Fibroblast of lung (primary cell): ENCODE results near the gene PRR16. TPM values are rescaled to one million over a fixed set of nuclear protein-coding genes. Genes with fewer than 3 reads are reported as not detected.
A peak's percentile ranks its signal among the peaks of the same experiment; 100 is the strongest.

ENCODE experiments used
- DNase-seq, 2 donors: peaks; one replicate each; pipeline versions ENCODE4 v3.0.0 to v3.0.0-alpha.2; 2010; ENCODE audit warnings: low read depth in 2 of 2
- H2AFZ ChIP-seq: 2 replicates; pipeline ENCODE4 v1.5.1; 2012; ENCODE audit warnings: low read length, control low read depth, inconsistent platforms
- H3K27ac ChIP-seq: 2 replicates; pipeline ENCODE4 v1.5.1; 2011; ENCODE audit warnings: low read length, control low read depth; ENCODE audit not compliant: insufficient read depth
- H3K27me3 ChIP-seq: 2 replicates; pipeline ENCODE4 v1.5.1; 2011; ENCODE audit warnings: mild to moderate bottlenecking, low read length; ENCODE audit not compliant: control insufficient read depth, insufficient read depth
- H3K36me3 ChIP-seq: 2 replicates; pipeline ENCODE4 v1.5.1; 2011; ENCODE audit warnings: low read length; ENCODE audit not compliant: control insufficient read depth, insufficient read depth
- H3K4me1 ChIP-seq: 2 replicates; pipeline ENCODE4 v1.5.1; 2011; ENCODE audit warnings: low read length; ENCODE audit not compliant: control insufficient read depth, insufficient read depth; ENCODE audit errors: extremely low read depth
- H3K4me2 ChIP-seq: 2 replicates; pipeline ENCODE4 v1.5.1; 2011; ENCODE audit warnings: low read length, control low read depth; ENCODE audit not compliant: insufficient read depth; ENCODE audit errors: extremely low read depth
- H3K4me3 ChIP-seq, 4 experiments: fragments of 200-600 bp in 1 of 4; sonication (generic) in 1 of 4; replicated peaks in 1 of 4; 2 replicates each; pipeline ENCODE4 v1.5.1; 2011 to 2016; ENCODE audit warnings: low read length in 4 of 4, low read depth in 3 of 4, mild to moderate bottlenecking in 3 of 4, control low read depth in 2 of 4, inconsistent platforms in 1 of 4, mixed read lengths in 1 of 4; ENCODE audit not compliant: insufficient read depth in 1 of 4; ENCODE audit errors: control extremely low read depth in 1 of 4
- H3K79me2 ChIP-seq: 2 replicates; pipeline ENCODE4 v1.5.1; 2012; ENCODE audit warnings: mild to moderate bottlenecking, low read length, inconsistent platforms; ENCODE audit not compliant: control insufficient read depth, insufficient read depth
- H3K9ac ChIP-seq: 2 replicates; pipeline ENCODE4 v1.5.1; 2011; ENCODE audit warnings: mild to moderate bottlenecking, low read length, control low read depth; ENCODE audit not compliant: insufficient read depth
- H3K9me3 ChIP-seq: 2 replicates; pipeline ENCODE4 v1.5.1; 2012; ENCODE audit warnings: low read depth, low read length; ENCODE audit not compliant: control insufficient read depth, insufficient read depth
- H4K20me1 ChIP-seq: 2 replicates; pipeline ENCODE4 v1.5.1; 2011; ENCODE audit warnings: low read length; ENCODE audit not compliant: control insufficient read depth, insufficient read depth; ENCODE audit errors: extremely low read depth
- CTCF ChIP-seq, 2 donors: IDR thresholded peaks in 1 of 2; conservative IDR thresholded peaks in 1 of 2; 1 replicate in 1 of 2; 2 replicates in 1 of 2; pipeline ENCODE4 v1.5.1; 2011 to 2012; ENCODE audit warnings: low read length in 2 of 2, control low read depth in 1 of 2, inconsistent platforms in 1 of 2, low read depth in 1 of 2, mild to moderate bottlenecking in 1 of 2
- EZH2 ChIP-seq: IDR thresholded peaks from 2 replicates; pipeline ENCODE4 v1.5.1; 2012; ENCODE audit warnings: low read length, control low read depth, mild to moderate bottlenecking; ENCODE audit errors: missing control alignments
- polyA plus RNA-seq, 2 donors: library from polyadenylated mRNA; depleted of rRNA in 1 of 2; stranded (reverse) in 1 of 2; unstranded in 1 of 2; fragments of >200 nt; gene quantifications; 2 replicates each; pipeline ENCODE4 v1.2.1, GENCODE V29; 2011 to 2012; ENCODE audit warnings: missing spikeins in 1 of 2
- total RNA-seq: library from RNA; depleted of rRNA; stranded (reverse); fragments of >200 nt; gene quantifications from 2 replicates; pipeline ENCODE4 v1.2.1, GENCODE V29; 2014

The PRR16 gene
- total and polyA plus RNA-seq, 2 donors (not counting 1 experiment from before 2014, with no cell fraction given), result 7.3 to 44.6 TPM

- Histone ChIP-seq H4K20me1 (no peaks in the 10 kb centered on the region), H3K4me1 (no peaks in the 10 kb centered on the region), H3K79me2 (no peaks in the 10 kb centered on the region), H3K4me2 (no peak overlapping the region), H3K9ac (no peak overlapping the region), H3K36me3 (no peaks in the 10 kb centered on the region), H3K4me3 (no peak overlapping the region), H3K27ac (no peak overlapping the region), H2AFZ (no peak overlapping the region), H3K9me3 (no peaks in the 10 kb centered on the region), H3K27me3 (no peaks in the 10 kb centered on the region)
- DNase-seq, result peak in 1 of 2 donors; percentile 21
- TF ChIP-seq CTCF (conservative IDR thresholded peaks at IDR 0.05 in 1 of 2, IDR thresholded peaks at IDR 0.05 in 1 of 2; ENCODE audit: low read depth in 1 of 2, low read length in 2 of 2) (no peak), EZH2 (no peak)
These were observed 193.0 kb downstream of the PRR16 start for GRCh38 chr5:120657104-120657503.

- no peaks in the 10 kb centered on the region for H3K9me3 ChIP-seq
- H3K4me1 ChIP-seq, result peaks cover 2% of the 10 kb centered on the region
- no peaks in the 10 kb centered on the region for H3K36me3 ChIP-seq
- TF ChIP-seq EZH2 (no peak), CTCF (conservative IDR thresholded peaks at IDR 0.05 in 1 of 2, IDR thresholded peaks at IDR 0.05 in 1 of 2; ENCODE audit: low read depth in 1 of 2, low read length in 2 of 2) (no peak)
- no peak overlapping the region for H3K27ac ChIP-seq
- no peaks in the 10 kb centered on the region for H3K27me3 ChIP-seq
- H3K9ac ChIP-seq, result no peak overlapping the region
- H2AFZ ChIP-seq, result no peak overlapping the region
- DNase-seq, result peak; percentile 6 to 14
- no peak overlapping the region for H3K4me2 ChIP-seq
- H3K79me2 ChIP-seq, result no peaks in the 10 kb centered on the region
- no peak overlapping the region for H3K4me3 ChIP-seq
- H4K20me1 ChIP-seq, result no peaks in the 10 kb centered on the region
These were observed 213.4 kb downstream of the PRR16 start for GRCh38 chr5:120677481-120677880.

- no peaks in the 10 kb centered on the region for H3K36me3 ChIP-seq
- peak; percentile 41 to 75 for DNase-seq
- TF ChIP-seq CTCF (conservative IDR thresholded peaks at IDR 0.05 in 1 of 2, IDR thresholded peaks at IDR 0.05 in 1 of 2; ENCODE audit: low read depth in 1 of 2, low read length in 2 of 2), result no peak
- no peak overlapping the region for H2AFZ ChIP-seq
- H3K9ac ChIP-seq, result no peak overlapping the region
- H3K27ac ChIP-seq, result no peak overlapping the region
- H3K4me2 ChIP-seq, result no peak overlapping the region
- H3K79me2 ChIP-seq, result no peaks in the 10 kb centered on the region
- H3K4me1 ChIP-seq, result peaks cover 2% of the 10 kb centered on the region
- H3K4me3 ChIP-seq, result no peak overlapping the region
- no peaks in the 10 kb centered on the region for H3K27me3 ChIP-seq
- no peaks in the 10 kb centered on the region for H3K9me3 ChIP-seq
- H4K20me1 ChIP-seq, result no peaks in the 10 kb centered on the region
These were observed 214.2 kb downstream of the PRR16 start for GRCh38 chr5:120678279-120678678.
